H9 (cell line): ENCODE data around the gene TMEM240. TPM values are rescaled to one million over a fixed set of nuclear protein-coding genes. Genes with fewer than 3 reads are reported as not detected.
"Not testable (repeated sequence)": the region's sequence is repeated elsewhere in the genome, so short reads cannot be mapped to it uniquely, and the experiment has no call there.

Source experiments
- DNase-seq: peaks from one replicate; pipeline ENCODE4 v3.0.0-alpha.2; 2017
- H2AFZ ChIP-seq: one replicate; pipeline ENCODE4 v1.6.1; 2013; ENCODE audit warnings: mild to moderate bottlenecking, low read length, control low read depth, moderate library complexity
- H2AK5ac ChIP-seq: 2 replicates; pipeline ENCODE4 v1.6.1; 2013; ENCODE audit warnings: low read length, control low read depth, mixed read lengths; ENCODE audit not compliant: insufficient read length
- H2BK120ac ChIP-seq: one replicate; pipeline ENCODE4 v1.6.1; 2013; ENCODE audit warnings: low read depth, mild to moderate bottlenecking, low read length, control low read depth, inconsistent platforms; ENCODE audit not compliant: poor library complexity, severe bottlenecking
- H2BK12ac ChIP-seq: 2 replicates; pipeline ENCODE4 v1.6.1; 2013; ENCODE audit warnings: low read length, control low read depth, mixed read lengths, low read depth; ENCODE audit not compliant: insufficient read length
- H2BK15ac ChIP-seq: 2 replicates; pipeline ENCODE4 v1.6.1; 2013; ENCODE audit warnings: low read depth, low read length, control low read depth
- H2BK20ac ChIP-seq: one replicate; pipeline ENCODE4 v1.6.1; 2013; ENCODE audit warnings: low read depth, mild to moderate bottlenecking, low read length, control low read depth, inconsistent platforms; ENCODE audit not compliant: poor library complexity, severe bottlenecking
- H2BK5ac ChIP-seq: 2 replicates; pipeline ENCODE4 v1.6.1; 2013; ENCODE audit warnings: low read length, control low read depth, mixed read lengths; ENCODE audit not compliant: insufficient read length
- H3K14ac ChIP-seq: 2 replicates; pipeline ENCODE4 v1.6.1; 2013; ENCODE audit warnings: low read length, control low read depth; ENCODE audit not compliant: insufficient read depth
- H3K18ac ChIP-seq: 2 replicates; pipeline ENCODE4 v1.6.1; 2013; ENCODE audit warnings: low read depth, mild to moderate bottlenecking, mixed read lengths, low read length, control low read depth; ENCODE audit not compliant: insufficient read length
- H3K23ac ChIP-seq: 2 replicates; pipeline ENCODE4 v1.6.1; 2013; ENCODE audit warnings: low read length, control low read depth, mixed read lengths, low read depth; ENCODE audit not compliant: insufficient read length
- H3K23me2 ChIP-seq: 2 replicates; pipeline ENCODE4 v1.6.1; 2013; ENCODE audit warnings: low read depth, mild to moderate bottlenecking, mixed read lengths, low read length, control low read depth; ENCODE audit not compliant: insufficient read length, poor library complexity, severe bottlenecking
- H3K27ac ChIP-seq: 2 replicates; pipeline ENCODE4 v1.5.1; 2013; ENCODE audit warnings: low read length, control low read depth, mixed read lengths, low read depth; ENCODE audit not compliant: insufficient read length
- H3K27me3 ChIP-seq: 2 replicates; pipeline ENCODE4 v1.6.1; 2013; ENCODE audit warnings: low read length, control low read depth, inconsistent platforms; ENCODE audit not compliant: insufficient read depth
- H3K4ac ChIP-seq: 2 replicates; pipeline ENCODE4 v1.6.1; 2013; ENCODE audit warnings: low read depth, mild to moderate bottlenecking, control low read depth, inconsistent platforms, low read length, moderate library complexity
- H3K4me1 ChIP-seq: 2 replicates; pipeline ENCODE4 v1.6.1; 2013; ENCODE audit warnings: low read length, control low read depth, inconsistent platforms; ENCODE audit not compliant: insufficient read depth
- H3K4me2 ChIP-seq: 2 replicates; pipeline ENCODE4 v1.6.1; 2013; ENCODE audit warnings: low read length, control low read depth, mixed read lengths; ENCODE audit not compliant: insufficient read length, insufficient read depth
- H3K56ac ChIP-seq: 2 replicates; pipeline ENCODE4 v1.6.1; 2013; ENCODE audit warnings: low read depth, mild to moderate bottlenecking, mixed read lengths, low read length, control low read depth; ENCODE audit not compliant: insufficient read length
- H3K79me1 ChIP-seq: 2 replicates; pipeline ENCODE4 v1.6.1; 2013; ENCODE audit warnings: low read depth, mild to moderate bottlenecking, moderate library complexity, low read length, control low read depth, inconsistent platforms; ENCODE audit not compliant: insufficient read depth, poor library complexity, severe bottlenecking
- H3K79me2 ChIP-seq: 2 replicates; pipeline ENCODE4 v1.6.1; 2013; ENCODE audit warnings: low read length, control low read depth, inconsistent platforms; ENCODE audit not compliant: insufficient read depth
- H3K9ac ChIP-seq: 2 replicates; pipeline ENCODE4 v1.6.1; 2013; ENCODE audit warnings: low read length, control low read depth, mixed read lengths; ENCODE audit not compliant: insufficient read length; ENCODE audit errors: extremely low read depth
- H3K9me3 ChIP-seq: one replicate; pipeline ENCODE4 v1.6.1; 2013; ENCODE audit warnings: low read depth, low read length, inconsistent platforms; ENCODE audit not compliant: control insufficient read depth
- H3T11ph ChIP-seq: one replicate; pipeline ENCODE4 v1.6.1; 2013; ENCODE audit warnings: mild to moderate bottlenecking, low read length, control low read depth, inconsistent platforms
- H4K20me1 ChIP-seq: one replicate; pipeline ENCODE4 v1.6.1; 2013; ENCODE audit not compliant: control insufficient read depth, insufficient read length, insufficient read depth
- H4K5ac ChIP-seq: 2 replicates; pipeline ENCODE4 v1.6.1; 2013; ENCODE audit warnings: low read depth, mild to moderate bottlenecking, mixed read lengths, low read length, control low read depth; ENCODE audit not compliant: insufficient read length
- H4K8ac ChIP-seq: replicated peaks from 2 replicates; pipeline ENCODE4 v1.6.1; 2013; ENCODE audit warnings: low read length, control low read depth, mixed read lengths, low read depth; ENCODE audit not compliant: insufficient read length
- H4K91ac ChIP-seq: 2 replicates; pipeline ENCODE4 v1.6.1; 2013; ENCODE audit warnings: low read depth, mild to moderate bottlenecking, moderate library complexity, mixed read lengths, low read length, control low read depth; ENCODE audit not compliant: insufficient read length
- H3K27ac Mint-ChIP-seq, 3 experiments: 2 replicates in 2 of 3; 3 replicates in 1 of 3; pipeline ENCODE4 v1.8.0; 2020 to 2021; ENCODE audit warnings: mixed read lengths in 3 of 3, mild to moderate bottlenecking in 1 of 3, moderate library complexity in 1 of 3
- H3K27me3 Mint-ChIP-seq: 2 replicates; pipeline ENCODE4 v1.8.0; 2021; ENCODE audit warnings: low read depth, mild to moderate bottlenecking, moderate library complexity, mixed read lengths
- H3K36me3 Mint-ChIP-seq, 3 experiments: 2 replicates in 2 of 3; 3 replicates in 1 of 3; pipeline ENCODE4 v1.8.0; 2020 to 2021; ENCODE audit warnings: low read depth in 3 of 3, mixed read lengths in 3 of 3; ENCODE audit not compliant: insufficient read depth in 1 of 3
- H3K4me1 Mint-ChIP-seq, 2 experiments: 2 replicates each; pipeline ENCODE4 v1.8.0; 2020; ENCODE audit warnings: mixed read lengths in 2 of 2
- H3K4me3 Mint-ChIP-seq, 2 experiments: 2 replicates in 1 of 2; 3 replicates in 1 of 2; pipeline ENCODE4 v1.8.0; 2020 to 2021; ENCODE audit warnings: mild to moderate bottlenecking in 2 of 2, mixed read lengths in 2 of 2, moderate library complexity in 1 of 2
- H3K9me3 Mint-ChIP-seq, 2 experiments: 2 replicates in 1 of 2; 3 replicates in 1 of 2; pipeline ENCODE4 v1.8.0; 2020; ENCODE audit warnings: mild to moderate bottlenecking in 2 of 2, mixed read lengths in 2 of 2, moderate library complexity in 1 of 2
- WGBS: extraction: QIAGEN DNeasy Blood & Tissue Kit; methylation state at CpG from one replicate; pipeline ENCODE4 v1.1.7; 2013; ENCODE audit warnings: missing lambda C conversion rate, low lambda C conversion rate, mixed read lengths; ENCODE audit not compliant: insufficient read length; ENCODE audit errors: extremely low coverage; 5-methylcytosine and 5-hydroxymethylcytosine counted together
- total RNA-seq: library from RNA; stranded (reverse); gene quantifications from 2 replicates; pipeline ENCODE4 v1.2.1, GENCODE V29; 2021
- TF ChIP-seq, protein P1 (sequence below): fragments of 200-600 bp; sonication (generic); conservative IDR thresholded peaks from 3 replicates; pipeline ENCODE4 v1.8.0; 2021; ENCODE audit warnings: antibody characterized with exemption, mild to moderate bottlenecking

Gene TMEM240
- total RNA-seq, 1 experiment from 2014 or later: 8.7 TPM

DNA sequence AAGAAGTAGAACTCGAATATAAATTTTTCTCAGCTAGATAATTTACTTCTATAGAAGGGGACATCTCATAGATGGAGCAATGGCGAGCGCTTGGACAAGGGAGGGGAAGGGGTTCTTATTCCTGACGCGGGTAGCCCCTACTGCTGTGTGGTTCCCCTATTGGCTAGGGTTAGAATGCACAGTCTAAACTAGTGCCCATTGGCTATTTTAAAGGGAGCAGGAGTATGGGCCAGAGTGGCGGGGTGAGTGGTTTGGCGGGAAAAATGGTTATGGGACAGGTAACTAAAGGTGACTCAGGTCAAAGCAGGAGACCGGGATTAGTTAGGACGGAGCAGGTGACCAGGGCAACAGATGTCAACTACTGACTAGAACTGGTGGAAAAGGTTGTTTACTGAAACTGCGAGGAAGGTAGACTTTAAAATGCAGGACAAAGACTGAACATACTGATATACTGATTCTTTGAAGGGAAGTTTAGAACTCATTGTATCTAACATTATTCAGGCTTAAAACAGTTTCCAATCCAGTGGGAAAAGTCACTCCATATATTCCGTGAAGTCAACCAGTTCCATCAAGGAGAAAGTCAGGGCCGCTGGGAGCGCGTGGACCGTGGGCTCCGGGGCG, 29.4 kb downstream of the TMEM240 start:
- no peaks in the 10 kb centered on the region; a peak in 1 of 5 replicates for H3K9me3 Mint-ChIP-seq
- Histone ChIP-seq H4K8ac (no peak overlapping the region), H3K18ac (no peak overlapping the region), H2BK20ac (no peak overlapping the region), H3K4me1 (no peaks in the 10 kb centered on the region), H2BK120ac (peak overlapping the region; percentile 29), H4K20me1 (no peaks in the 10 kb centered on the region), H3K56ac (no peak overlapping the region), H3K27ac (peak overlapping the region; percentile 30), H3K23ac (no peak overlapping the region), H2AFZ (no peak overlapping the region), H3K4me2 (peak overlapping the region; percentile 63), H4K91ac (no peak overlapping the region), H2AK5ac (no peak overlapping the region), H2BK5ac (no peak overlapping the region), H2BK12ac (no peak overlapping the region), H3K9me3 (no peaks in the 10 kb centered on the region), H3K9ac (peak overlapping the region; percentile 69), H2BK15ac (no peak overlapping the region), H3K79me2 (no peaks in the 10 kb centered on the region; the same call in 1 of the 2 replicates), H3K27me3 (no peaks in the 10 kb centered on the region), H3K4ac (no peak overlapping the region; the same call in 1 of the 2 replicates), H4K5ac (no peak overlapping the region), H3K23me2 (no peaks in the 10 kb centered on the region), H3K14ac (peak overlapping the region; percentile 91), H3K79me1 (no peaks in the 10 kb centered on the region), H3T11ph (no peak overlapping the region)
- TF ChIP-seq, protein P1, sequence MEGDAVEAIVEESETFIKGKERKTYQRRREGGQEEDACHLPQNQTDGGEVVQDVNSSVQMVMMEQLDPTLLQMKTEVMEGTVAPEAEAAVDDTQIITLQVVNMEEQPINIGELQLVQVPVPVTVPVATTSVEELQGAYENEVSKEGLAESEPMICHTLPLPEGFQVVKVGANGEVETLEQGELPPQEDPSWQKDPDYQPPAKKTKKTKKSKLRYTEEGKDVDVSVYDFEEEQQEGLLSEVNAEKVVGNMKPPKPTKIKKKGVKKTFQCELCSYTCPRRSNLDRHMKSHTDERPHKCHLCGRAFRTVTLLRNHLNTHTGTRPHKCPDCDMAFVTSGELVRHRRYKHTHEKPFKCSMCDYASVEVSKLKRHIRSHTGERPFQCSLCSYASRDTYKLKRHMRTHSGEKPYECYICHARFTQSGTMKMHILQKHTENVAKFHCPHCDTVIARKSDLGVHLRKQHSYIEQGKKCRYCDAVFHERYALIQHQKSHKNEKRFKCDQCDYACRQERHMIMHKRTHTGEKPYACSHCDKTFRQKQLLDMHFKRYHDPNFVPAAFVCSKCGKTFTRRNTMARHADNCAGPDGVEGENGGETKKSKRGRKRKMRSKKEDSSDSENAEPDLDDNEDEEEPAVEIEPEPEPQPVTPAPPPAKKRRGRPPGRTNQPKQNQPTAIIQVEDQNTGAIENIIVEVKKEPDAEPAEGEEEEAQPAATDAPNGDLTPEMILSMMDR: no peak; the same call in 2 of the 3 replicates
- H3K27me3 Mint-ChIP-seq: no peaks in the 10 kb centered on the region
- H3K36me3 Mint-ChIP-seq: peaks cover 0 to 6% (median 4%) of the 10 kb centered on the region in 3 experiments; a peak in 3 of 7 replicates
- peak overlapping the region; percentile 69 to 85 for H3K4me3 Mint-ChIP-seq
- H3K4me1 Mint-ChIP-seq: peaks cover 6 to 9% of the 10 kb centered on the region in 2 experiments
- no CpG with 5 or more reads among the region's 17 CpGs for WGBS
- peak; percentile 77 for DNase-seq
- peak overlapping the region; percentile 89 to 98 (median 92) for H3K27ac Mint-ChIP-seq

DNA sequence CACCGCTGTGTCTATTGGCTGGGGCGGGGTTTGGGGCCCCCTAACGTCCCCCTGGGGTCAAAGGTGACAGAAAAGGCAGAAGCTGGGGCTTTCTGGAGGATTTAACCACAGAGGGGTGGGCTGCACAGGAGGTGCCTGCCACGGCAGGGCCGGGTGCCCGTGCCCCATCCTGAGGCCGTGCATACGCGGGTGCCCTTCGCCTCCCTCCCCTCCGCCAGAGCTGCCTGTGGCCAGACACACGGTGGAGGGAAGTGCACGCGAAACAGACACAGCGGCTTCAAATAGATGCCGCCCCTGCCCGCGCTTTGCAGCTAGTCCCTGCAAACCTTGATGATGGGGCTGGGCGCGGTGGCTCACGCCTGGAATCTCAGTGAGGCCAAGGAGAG, 31.0 kb downstream of the TMEM240 start:
- not testable (repeated sequence) for H3K23me2 ChIP-seq, H3K9me3 ChIP-seq, H2BK5ac ChIP-seq, H3K4me2 ChIP-seq, H3K4me1 ChIP-seq, H3K36me3 Mint-ChIP-seq, H2BK12ac ChIP-seq, H3K56ac ChIP-seq, H3K27ac ChIP-seq, DNase-seq, H3K27me3 Mint-ChIP-seq, H4K91ac ChIP-seq, H3K9ac ChIP-seq, H3K4ac ChIP-seq, H4K20me1 ChIP-seq, H3K27ac Mint-ChIP-seq, H3K18ac ChIP-seq, H3K14ac ChIP-seq, H3K27me3 ChIP-seq, H4K5ac ChIP-seq, H3K23ac ChIP-seq, H2AFZ ChIP-seq, H2BK15ac ChIP-seq, H2AK5ac ChIP-seq, H3K9me3 Mint-ChIP-seq, H3K4me3 Mint-ChIP-seq, H2BK20ac ChIP-seq, H3T11ph ChIP-seq, H3K79me2 ChIP-seq, H3K79me1 ChIP-seq, H4K8ac ChIP-seq, H2BK120ac ChIP-seq
- no CpG with 5 or more reads among the region's 21 CpGs for WGBS
- peaks cover 12 to 19% of the 10 kb centered on the region in 2 experiments for H3K4me1 Mint-ChIP-seq
